Activated CD4-positive, alpha-beta memory T cell treated with anti-CD3 and anti-CD28 coated beads for 36 hours (primary cell): ENCODE measurements around the gene MAP3K5. TPM values are rescaled to one million over a fixed set of nuclear protein-coding genes. Genes with fewer than 3 reads are reported as not detected.
A peak's percentile ranks its signal among the peaks of the same experiment; 100 is the strongest.
"Not testable (repeated sequence)": the region's sequence is repeated elsewhere in the genome, so short reads cannot be mapped to it uniquely, and the experiment has no call there.

Experiments used
- CTCF ChIA-PET: fragments of 350-600 bp; sonication (Branson Sonifier 250); formaldehyde crosslinking; loops from one replicate; lab custom pipeline; 2021; ENCODE audit warnings: antibody characterized with exemption, inconsistent platforms; lab: Charles Lee
- POLR2A ChIA-PET: fragments of 350-600 bp; sonication (Branson Sonifier 250); formaldehyde crosslinking; loops from one replicate; lab custom pipeline; 2021; ENCODE audit warnings: antibody characterized with exemption; lab: Charles Lee
- DNase-seq: peaks from one replicate; pipeline ENCODE4 v3.0.0-alpha.2; 2020
- H3K27ac Mint-ChIP-seq: one replicate; pipeline ENCODE4 v1.8.0; 2021; ENCODE audit warnings: mixed read lengths
- H3K27me3 Mint-ChIP-seq: one replicate; pipeline ENCODE4 v1.8.0; 2021; ENCODE audit warnings: mixed read lengths
- H3K36me3 Mint-ChIP-seq: one replicate; pipeline ENCODE4 v1.8.0; 2021; ENCODE audit warnings: mixed read lengths
- H3K4me1 Mint-ChIP-seq: one replicate; pipeline ENCODE4 v1.8.0; 2021; ENCODE audit warnings: low read depth, mixed read lengths
- H3K4me3 Mint-ChIP-seq: one replicate; pipeline ENCODE4 v1.8.0; 2021; ENCODE audit warnings: mild to moderate bottlenecking, mixed read lengths
- H3K9me3 Mint-ChIP-seq: one replicate; pipeline ENCODE4 v1.8.0; 2021; ENCODE audit warnings: mixed read lengths
- intact Hi-C: fragments of 100-400 bp; cut with micrococcal nuclease; formaldehyde crosslinking; loops from one replicate; pipeline ENCODE4 v1.15.1; 2023
- total RNA-seq, 2 experiments: library from RNA; stranded (reverse); gene quantifications; one replicate each; pipeline ENCODE4 v1.2.3, GENCODE V29; 2021

The MAP3K5 gene
- total RNA-seq, 2 experiments from 2014 or later, result 13.2 to 13.8 TPM

DNA sequence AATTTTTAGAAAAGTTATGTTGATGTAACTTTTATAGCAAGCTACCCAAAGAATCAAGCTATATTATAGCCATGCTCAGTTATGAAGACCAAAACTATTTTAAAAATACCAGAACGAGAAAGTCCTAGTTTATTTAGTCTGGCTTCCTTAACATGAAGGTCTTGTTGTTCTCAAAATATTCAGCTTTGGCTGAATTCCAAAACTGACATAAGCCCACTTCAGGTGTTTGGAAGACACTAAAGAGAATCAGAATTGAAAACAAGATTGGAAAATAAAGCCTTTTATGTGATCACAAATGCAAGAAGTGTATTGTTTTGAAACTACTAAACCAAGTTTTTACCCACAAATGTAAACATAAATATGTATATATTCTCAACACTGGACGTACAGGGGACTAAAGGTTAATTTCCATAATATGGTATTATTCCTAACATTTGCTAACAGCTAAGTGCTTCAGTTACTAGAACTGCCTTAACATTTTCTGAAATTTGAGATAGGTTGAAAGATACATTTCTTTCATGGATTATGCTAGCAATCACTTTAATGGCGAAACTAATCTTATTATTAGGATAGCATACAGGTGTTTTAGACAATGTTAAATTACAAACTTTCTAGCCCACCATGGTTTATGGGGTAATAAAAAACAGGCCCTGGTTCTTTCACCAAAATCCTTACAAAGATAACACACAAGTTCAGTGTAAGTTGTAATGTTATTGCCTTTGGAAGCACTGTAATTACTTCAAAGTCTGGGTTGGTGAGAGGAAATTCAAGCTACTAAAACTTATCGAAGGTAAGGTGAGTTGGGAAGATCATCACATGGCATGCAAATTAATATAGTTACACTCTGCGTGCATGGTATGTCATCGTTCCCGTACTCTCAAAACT is 1.6 kb downstream of the MAP3K5 start:
- no peaks in the 10 kb centered on the region for H3K9me3 Mint-ChIP-seq
- peaks cover 50% of the 10 kb centered on the region for H3K4me1 Mint-ChIP-seq
- POLR2A ChIA-PET, result interaction anchor here (0.6 to 1.5 kb wide), 5 partner anchors 26 to 500 kb away, joined by 3 to 4 read pairs (median 4); no protein-coding TSS in a partner anchor
- peak overlapping the region; percentile 94 for H3K4me3 Mint-ChIP-seq
- no peak for DNase-seq
- intact Hi-C loops, result loop anchor here (1.0 to 2.0 kb wide), 2 partner anchors 39 to 72 kb away; no protein-coding TSS in a partner anchor
- H3K27ac Mint-ChIP-seq, result peak overlapping the region; percentile 93
- H3K36me3 Mint-ChIP-seq, result peaks cover 7% of the 10 kb centered on the region
- H3K27me3 Mint-ChIP-seq, result no peaks in the 10 kb centered on the region
- CTCF ChIA-PET, result interaction anchor here (0.9 to 10.8 kb wide), 10 partner anchors 18 to 197 kb away, joined by 3 to 624 read pairs (median 6); partner anchors contain the start of gene PEX7

DNA sequence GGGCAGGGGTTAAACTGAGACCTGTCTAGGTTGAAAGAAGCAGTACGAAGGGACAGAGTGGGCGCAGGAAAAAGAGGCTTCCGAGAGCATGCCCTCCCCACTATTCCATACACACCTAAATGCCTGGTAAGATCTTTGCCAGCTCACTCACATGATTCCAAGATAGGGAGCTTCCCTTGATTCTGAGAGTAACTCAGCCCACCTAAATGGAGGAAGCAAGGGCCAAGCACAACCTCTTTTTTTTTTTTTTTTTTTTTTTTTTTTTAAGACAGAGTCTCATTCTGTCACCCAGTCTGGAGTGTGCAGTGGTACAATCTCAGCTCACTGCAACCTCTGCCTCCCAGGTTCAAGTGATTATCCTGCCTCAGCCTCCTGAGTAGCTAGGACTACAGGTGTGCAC is 2.8 kb downstream of the MAP3K5 start:
- peak overlapping the region; percentile 42 for H3K4me3 Mint-ChIP-seq
- H3K27ac Mint-ChIP-seq, result peak overlapping the region; percentile 41
- intact Hi-C loops, result loop anchor here (2.0 kb wide), 1 partner anchor 17 kb away; no protein-coding TSS in a partner anchor
- H3K9me3 Mint-ChIP-seq, H3K27me3 Mint-ChIP-seq, DNase-seq: not testable (repeated sequence)
- POLR2A ChIA-PET, result interaction anchor here (1.0 to 3.7 kb wide), 3 partner anchors 17 to 36 kb away, joined by 3 to 15 read pairs (median 3); no protein-coding TSS in a partner anchor
- H3K36me3 Mint-ChIP-seq, result peaks cover 11% of the 10 kb centered on the region
- peaks cover 62% of the 10 kb centered on the region for H3K4me1 Mint-ChIP-seq
- CTCF ChIA-PET, result interaction anchor here (0.6 to 10.8 kb wide), 6 partner anchors 17 to 254 kb away, joined by 3 to 624 read pairs (median 6); partner anchors contain the start of gene PEX7

DNA sequence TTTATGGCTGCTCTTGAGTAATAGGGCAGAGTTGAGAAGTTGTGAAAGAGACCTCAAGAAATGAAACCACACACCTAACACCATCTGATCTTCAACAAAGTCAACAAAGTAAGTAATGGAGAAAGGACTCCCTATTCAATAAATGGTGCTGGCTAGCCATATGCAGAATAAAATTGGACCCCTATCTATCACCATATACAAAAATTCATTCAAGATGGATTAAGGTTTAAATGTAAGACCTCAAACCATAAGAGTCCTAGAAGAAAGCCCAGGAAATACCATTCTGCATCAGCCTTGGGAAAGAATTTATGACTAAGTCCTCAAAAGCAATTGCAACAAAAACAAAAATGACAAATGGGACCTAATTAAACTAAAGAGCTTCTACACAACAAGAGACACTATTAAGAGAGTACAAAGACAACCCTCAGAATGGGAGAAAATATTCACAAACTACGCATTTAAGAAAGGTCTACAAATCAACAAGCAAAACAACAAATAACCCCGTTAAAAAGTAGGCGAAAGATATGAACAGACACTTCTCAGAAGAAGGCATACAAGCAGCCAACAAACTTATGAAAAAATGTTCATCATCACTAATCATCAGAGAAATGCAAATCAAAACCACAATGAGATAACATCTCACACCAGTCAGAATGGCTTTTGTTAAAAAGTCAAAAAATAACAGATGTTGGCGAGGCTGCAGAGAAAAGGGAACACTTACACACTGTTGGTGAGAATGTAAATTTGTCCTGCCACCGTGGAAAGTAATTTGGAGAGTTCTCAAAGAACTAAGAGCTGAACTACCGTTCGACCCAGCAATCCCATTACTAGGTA is 4.0 kb downstream of the MAP3K5 start:
- Mint-ChIP-seq H3K27ac (peak overlapping the region; percentile 87), H3K4me1 (peaks cover 71% of the 10 kb centered on the region), H3K9me3 (no peaks in the 10 kb centered on the region), H3K36me3 (peaks cover 16% of the 10 kb centered on the region), H3K27me3 (no peaks in the 10 kb centered on the region), H3K4me3 (peak overlapping the region; percentile 65)
- intact Hi-C loops, result loop anchor here (1.0 to 2.0 kb wide), 4 partner anchors 15 to 88 kb away; no protein-coding TSS in a partner anchor
- DNase-seq, result no peak
- ChIA-PET CTCF (interaction anchor here (1.0 to 10.8 kb wide), 3 partner anchors 25 to 142 kb away, joined by 4 to 624 read pairs (median 76); no protein-coding TSS in a partner anchor), POLR2A (interaction anchor here (1.0 to 3.7 kb wide), 4 partner anchors 16 to 143 kb away, joined by 3 to 15 read pairs (median 3); no protein-coding TSS in a partner anchor)

DNA sequence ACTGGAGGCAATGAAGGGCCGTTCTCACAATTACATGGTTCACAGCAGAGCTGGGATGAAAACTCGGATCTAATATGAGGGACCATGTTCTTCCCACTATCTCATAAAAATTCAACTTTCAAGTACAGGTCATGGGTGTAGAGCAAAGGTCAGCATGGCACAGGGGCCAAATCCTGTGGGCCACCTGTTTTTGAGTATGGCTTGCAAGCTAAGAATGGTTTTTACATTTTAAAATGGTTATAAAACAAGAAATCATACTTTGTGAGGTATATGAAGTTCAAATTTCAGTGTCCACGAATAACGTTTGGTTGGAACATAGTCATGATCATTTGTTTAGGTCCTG is 4.6 kb downstream of the MAP3K5 start:
- no peak for DNase-seq
- Mint-ChIP-seq H3K9me3 (no peaks in the 10 kb centered on the region), H3K36me3 (peaks cover 16% of the 10 kb centered on the region), H3K27ac (peak overlapping the region; percentile 87), H3K27me3 (no peaks in the 10 kb centered on the region), H3K4me3 (peak overlapping the region; percentile 65), H3K4me1 (peaks cover 74% of the 10 kb centered on the region)
- intact Hi-C loops, result loop anchor here (1.0 to 2.0 kb wide), 4 partner anchors 15 to 87 kb away; no protein-coding TSS in a partner anchor
- ChIA-PET POLR2A (interaction anchor here (1.0 to 3.7 kb wide), 3 partner anchors 15 to 143 kb away, joined by 3 to 15 read pairs (median 3); no protein-coding TSS in a partner anchor), CTCF (interaction anchor here (0.7 to 10.8 kb wide), 3 partner anchors 25 to 142 kb away, joined by 3 to 624 read pairs (median 4); no protein-coding TSS in a partner anchor)

- intact Hi-C loops, result no loop called here
- DNase-seq, result no peak
- H3K4me3 Mint-ChIP-seq, result no peak overlapping the region
- peaks cover 18% of the 10 kb centered on the region for H3K36me3 Mint-ChIP-seq
- CTCF ChIA-PET, result interaction anchor here (1.1 to 10.8 kb wide), 2 partner anchors 68 to 141 kb away, joined by 4 to 624 read pairs; no protein-coding TSS in a partner anchor
- POLR2A ChIA-PET, result interaction anchor here (1.5 to 3.7 kb wide), 4 partner anchors 14 to 497 kb away, joined by 3 to 15 read pairs (median 8); partner anchors contain the start of gene BCLAF1
- H3K9me3 Mint-ChIP-seq, result no peaks in the 10 kb centered on the region
- H3K27me3 Mint-ChIP-seq, result no peaks in the 10 kb centered on the region
- H3K4me1 Mint-ChIP-seq, result peaks cover 82% of the 10 kb centered on the region
- H3K27ac Mint-ChIP-seq, result no peak overlapping the region
Measured at GRCh38 chr6:136786658-136787057, 5.6 kb downstream of the MAP3K5 start.

DNA sequence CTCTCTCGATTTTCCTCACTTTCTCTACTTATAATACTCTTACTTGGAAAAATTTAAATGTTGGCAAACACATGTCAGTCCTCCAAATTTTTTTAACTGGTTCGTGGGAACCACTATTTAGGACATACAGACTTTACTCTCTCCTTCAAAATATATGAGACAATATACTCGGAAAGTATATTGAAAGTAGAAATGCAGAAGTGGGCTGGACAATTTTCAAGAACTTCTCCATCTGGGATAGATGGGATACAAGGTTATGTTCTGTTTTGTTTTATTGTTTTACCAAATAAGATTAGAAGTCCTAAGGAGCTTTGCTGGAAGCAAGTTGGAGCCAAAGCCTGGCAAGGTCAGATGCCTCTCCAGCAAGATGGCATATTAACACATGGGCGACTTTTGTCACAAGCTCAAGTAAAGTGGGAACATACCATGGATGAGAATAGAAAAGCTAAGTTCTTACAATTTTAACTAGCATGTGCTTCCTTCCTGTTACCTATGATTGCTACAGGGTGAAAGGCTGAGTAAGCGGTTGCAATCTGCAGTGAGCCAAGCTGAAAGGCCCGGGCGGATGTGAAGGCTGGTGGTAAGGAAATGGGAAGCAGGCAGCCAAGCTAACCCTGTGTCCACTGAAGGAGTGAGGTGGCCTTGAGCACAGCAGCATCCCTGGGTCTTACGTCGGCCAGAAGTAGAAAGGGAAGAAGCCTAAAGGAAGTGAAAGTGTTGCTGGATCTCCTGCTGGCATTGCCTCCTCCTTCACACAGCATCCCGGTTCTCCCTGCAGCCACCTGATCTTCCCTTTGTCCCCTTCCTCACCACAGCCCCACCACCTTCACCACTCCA is 7.1 kb downstream of the MAP3K5 start:
- H3K27me3 Mint-ChIP-seq, result no peaks in the 10 kb centered on the region
- peaks cover 81% of the 10 kb centered on the region for H3K4me1 Mint-ChIP-seq
- DNase-seq, result peak; percentile 74
- CTCF ChIA-PET, result interaction anchor here (1.1 to 1.9 kb wide), 2 partner anchors 12 to 141 kb away, joined by 3 to 12 read pairs; no protein-coding TSS in a partner anchor
- H3K36me3 Mint-ChIP-seq, result peaks cover 10% of the 10 kb centered on the region
- POLR2A ChIA-PET, result interaction anchor here (1.0 to 1.8 kb wide), 4 partner anchors 12 to 496 kb away, joined by 3 to 8 read pairs (median 6); partner anchors contain the start of gene BCLAF1
- intact Hi-C loops, result no loop called here
- H3K9me3 Mint-ChIP-seq, result no peaks in the 10 kb centered on the region
- H3K27ac Mint-ChIP-seq, result peak overlapping the region; percentile 88
- peak overlapping the region; percentile 70 for H3K4me3 Mint-ChIP-seq

- no peaks in the 10 kb centered on the region for H3K9me3 Mint-ChIP-seq
- CTCF ChIA-PET, result interaction anchor here (1.1 to 1.9 kb wide), 3 partner anchors 8 to 140 kb away, joined by 3 to 12 read pairs (median 9); partner anchors contain the start of gene MAP3K5
- peaks cover 81% of the 10 kb centered on the region for H3K4me1 Mint-ChIP-seq
- H3K27ac Mint-ChIP-seq, result peak overlapping the region; percentile 65
- DNase-seq, result no peak
- H3K36me3 Mint-ChIP-seq, result peaks cover 10% of the 10 kb centered on the region
- H3K27me3 Mint-ChIP-seq, result no peaks in the 10 kb centered on the region
- intact Hi-C loops, result no loop called here
- POLR2A ChIA-PET, result no interaction called here
- peak overlapping the region; percentile 50 for H3K4me3 Mint-ChIP-seq
Measured at GRCh38 chr6:136784271-136784664, 8.0 kb downstream of the MAP3K5 start.

- Mint-ChIP-seq H3K4me1 (peaks cover 78% of the 10 kb centered on the region), H3K27ac (peak overlapping the region; percentile 65), H3K4me3 (peak overlapping the region; percentile 50), H3K27me3 (no peaks in the 10 kb centered on the region), H3K9me3 (no peaks in the 10 kb centered on the region), H3K36me3 (peaks cover 10% of the 10 kb centered on the region)
- intact Hi-C loops, result no loop called here
- no peak for DNase-seq
- CTCF ChIA-PET, result interaction anchor here (1.4 to 1.9 kb wide), 2 partner anchors 9 to 140 kb away, joined by 9 to 12 read pairs; partner anchors contain the start of gene MAP3K5
- POLR2A ChIA-PET, result no interaction called here
Measured at GRCh38 chr6:136783495-136784270, 8.6 kb downstream of the MAP3K5 start.

- CTCF ChIA-PET, result interaction anchor here (1.4 to 3.3 kb wide), 3 partner anchors 9 to 139 kb away, joined by 4 to 21 read pairs (median 9); partner anchors contain the start of gene MAP3K5
- DNase-seq, result no peak
- peaks cover 71% of the 10 kb centered on the region for H3K4me1 Mint-ChIP-seq
- H3K27me3 Mint-ChIP-seq, result no peaks in the 10 kb centered on the region
- intact Hi-C loops, result no loop called here
- H3K36me3 Mint-ChIP-seq, result peaks cover 10% of the 10 kb centered on the region
- H3K27ac Mint-ChIP-seq, result peak overlapping the region; percentile 80
- H3K4me3 Mint-ChIP-seq, result no peak overlapping the region
- POLR2A ChIA-PET, result no interaction called here
- H3K9me3 Mint-ChIP-seq, result no peaks in the 10 kb centered on the region
Measured at GRCh38 chr6:136783021-136783420, 9.3 kb downstream of the MAP3K5 start.
